Glomerular visceral epithelial cell (primary cell): ENCODE measurements around the gene SLC4A5.
"Not testable (repeated sequence)": the region's sequence is repeated elsewhere in the genome, so short reads cannot be mapped to it uniquely, and the experiment has no call there.

Source experiments
- DNase-seq: peaks from one replicate; pipeline ENCODE4 v3.0.0-alpha.2; 2016; ENCODE audit errors: extremely low spot score

The SLC4A5 gene

DNA sequence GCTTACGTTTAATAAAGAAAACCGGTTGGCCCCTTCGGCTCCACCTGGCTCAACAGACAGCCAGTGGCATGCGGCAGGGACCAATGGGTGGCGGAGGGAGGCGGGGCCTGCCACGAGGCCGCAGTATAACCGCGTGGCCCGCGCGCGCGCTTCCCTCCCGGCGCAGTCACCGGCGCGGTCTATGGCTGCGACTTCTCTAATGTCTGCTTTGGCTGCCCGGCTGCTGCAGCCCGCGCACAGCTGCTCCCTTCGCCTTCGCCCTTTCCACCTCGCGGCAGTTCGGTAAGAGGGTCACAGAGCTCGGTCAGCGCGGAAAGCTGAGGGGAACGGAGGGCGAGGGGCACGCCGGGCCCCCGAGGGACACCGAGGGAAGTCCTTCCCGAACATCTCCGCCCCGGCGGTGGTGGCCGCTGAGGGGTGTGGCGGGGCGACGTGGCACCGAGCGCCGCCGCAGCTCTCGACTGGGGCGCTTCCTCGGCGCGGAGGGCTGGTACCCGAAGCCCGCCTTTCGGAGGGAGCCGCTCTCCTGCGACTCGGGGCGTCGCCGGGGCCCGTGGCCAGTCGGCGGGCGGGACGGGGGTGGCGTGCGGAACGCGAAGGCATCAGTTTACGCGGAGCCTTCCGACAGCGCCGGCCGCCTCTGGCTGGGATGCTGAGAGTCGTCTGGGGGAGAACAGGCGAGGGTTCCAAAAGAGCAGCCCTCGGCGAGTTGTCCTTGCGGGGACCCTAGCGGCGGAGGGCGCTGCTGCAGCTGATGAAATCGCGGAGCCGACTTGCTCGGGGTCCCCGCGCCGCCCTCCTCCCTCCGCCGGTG is 144.5 kb downstream of the SLC4A5 start, which contains the start of gene MTHFD2:
MTHFD2 (plus strand) TSS at position 155 of the 814 bp plus-strand sequence; CDS start at position 182, 27 bp downstream.
- peak; percentile 97 for DNase-seq

DNA sequence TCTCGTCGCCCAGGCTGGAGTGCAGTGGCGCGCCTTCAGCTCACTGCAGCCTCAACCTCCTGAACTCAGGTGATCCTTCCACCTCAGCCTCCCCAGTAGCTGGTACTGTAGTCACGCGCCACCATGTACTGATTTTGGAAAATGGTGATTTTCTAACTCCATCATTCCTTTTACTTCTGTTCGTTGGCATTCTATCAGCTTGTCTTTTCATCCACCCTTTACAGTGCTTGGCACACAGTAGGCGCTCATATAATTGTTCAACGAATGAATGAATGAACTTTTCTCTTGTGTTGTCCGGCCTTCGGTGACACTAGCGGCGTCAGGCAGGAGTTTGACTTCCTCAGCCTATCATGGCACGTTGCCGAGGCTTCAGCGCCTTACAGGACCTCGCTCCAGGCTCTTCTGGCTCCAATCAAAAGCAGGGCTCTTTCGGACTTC is 145.2 kb downstream of the SLC4A5 start:
- no peak for DNase-seq

- DNase-seq = no peak
Measured at GRCh38 chr2:74197049-74197448, 146.2 kb downstream of the SLC4A5 start.

- DNase-seq = no peak
Measured at GRCh38 chr2:74194799-74195198, 148.4 kb downstream of the SLC4A5 start.

- DNase-seq = no peak
Measured at GRCh38 chr2:74191596-74192380, 151.4 kb downstream of the SLC4A5 start.

DNA sequence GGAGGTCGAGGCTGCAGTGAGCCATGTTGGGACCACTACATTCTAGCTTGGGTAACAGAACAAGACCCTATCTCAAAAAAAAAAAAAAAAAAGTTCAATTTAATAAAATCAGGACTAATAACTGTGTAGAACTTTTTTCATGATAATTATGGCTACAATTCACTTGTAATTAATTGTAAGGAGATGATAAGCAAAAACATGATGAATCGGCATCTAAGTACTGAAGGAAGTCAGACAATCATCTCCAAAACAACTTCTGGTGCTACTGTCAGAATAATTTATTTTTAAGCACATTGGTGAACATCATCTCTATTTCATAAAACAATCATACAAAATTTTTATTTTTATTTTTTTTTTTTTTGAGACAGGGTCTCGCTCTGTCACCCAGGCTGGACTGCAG is 154.5 kb downstream of the SLC4A5 start:
- no peak for DNase-seq

DNA sequence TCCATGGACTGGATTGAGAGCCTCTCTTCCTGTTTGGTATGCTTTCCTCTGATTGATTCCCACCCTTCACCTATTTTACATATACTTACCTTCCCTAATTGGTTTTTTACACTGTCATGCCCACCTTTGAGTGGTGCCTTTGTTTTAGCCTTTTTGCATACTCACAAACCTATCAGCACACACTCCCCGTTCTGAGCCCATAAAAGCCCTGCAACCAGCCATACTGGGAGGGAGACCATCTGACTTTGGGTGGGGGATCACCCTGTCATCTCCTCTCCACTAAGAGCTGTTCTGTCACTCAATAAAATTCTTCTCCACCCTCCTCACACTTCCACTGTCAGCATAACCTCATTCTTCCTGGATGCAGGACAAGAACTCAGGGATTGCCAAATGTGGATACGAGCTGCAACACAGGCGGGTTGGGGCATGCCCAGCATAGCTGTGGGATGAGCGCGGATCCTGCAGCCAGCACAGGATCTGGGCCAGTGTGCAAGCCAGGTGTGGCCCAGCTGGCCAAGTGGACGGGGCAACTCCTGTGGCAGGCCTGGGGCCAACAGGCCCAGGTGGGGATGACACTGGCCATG is 155.1 kb downstream of the SLC4A5 start:
- peak; percentile 72 for DNase-seq

DNA sequence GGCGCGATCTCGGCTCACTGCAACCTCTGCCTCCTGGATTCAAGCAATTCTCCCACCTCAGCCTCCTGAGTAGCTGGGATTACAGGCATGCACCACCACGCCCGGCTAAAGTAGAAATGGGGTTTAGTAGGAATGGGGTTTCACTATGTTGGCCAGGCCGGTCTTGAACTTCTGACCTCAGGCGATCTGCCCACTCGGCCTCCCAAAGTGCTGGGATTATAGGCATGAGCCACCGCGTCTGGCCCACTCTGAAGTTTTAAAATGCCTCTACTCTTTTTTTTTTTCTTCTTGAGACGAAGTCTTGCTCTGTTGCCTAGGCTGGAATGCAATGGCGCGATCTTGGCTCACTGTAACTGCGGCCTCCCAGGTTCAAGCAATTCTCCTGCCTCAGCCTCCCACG is 156.5 kb downstream of the SLC4A5 start:
- not testable (repeated sequence) for DNase-seq

- no peak for DNase-seq
Measured at GRCh38 chr2:74186038-74186437, 157.2 kb downstream of the SLC4A5 start.

GRCh38 chr2:74183878-74184277 is 159.3 kb downstream of the SLC4A5 start:
- DNase-seq = no peak

- DNase-seq = no peak
Measured at GRCh38 chr2:74181739-74182138, 161.5 kb downstream of the SLC4A5 start.

DNA sequence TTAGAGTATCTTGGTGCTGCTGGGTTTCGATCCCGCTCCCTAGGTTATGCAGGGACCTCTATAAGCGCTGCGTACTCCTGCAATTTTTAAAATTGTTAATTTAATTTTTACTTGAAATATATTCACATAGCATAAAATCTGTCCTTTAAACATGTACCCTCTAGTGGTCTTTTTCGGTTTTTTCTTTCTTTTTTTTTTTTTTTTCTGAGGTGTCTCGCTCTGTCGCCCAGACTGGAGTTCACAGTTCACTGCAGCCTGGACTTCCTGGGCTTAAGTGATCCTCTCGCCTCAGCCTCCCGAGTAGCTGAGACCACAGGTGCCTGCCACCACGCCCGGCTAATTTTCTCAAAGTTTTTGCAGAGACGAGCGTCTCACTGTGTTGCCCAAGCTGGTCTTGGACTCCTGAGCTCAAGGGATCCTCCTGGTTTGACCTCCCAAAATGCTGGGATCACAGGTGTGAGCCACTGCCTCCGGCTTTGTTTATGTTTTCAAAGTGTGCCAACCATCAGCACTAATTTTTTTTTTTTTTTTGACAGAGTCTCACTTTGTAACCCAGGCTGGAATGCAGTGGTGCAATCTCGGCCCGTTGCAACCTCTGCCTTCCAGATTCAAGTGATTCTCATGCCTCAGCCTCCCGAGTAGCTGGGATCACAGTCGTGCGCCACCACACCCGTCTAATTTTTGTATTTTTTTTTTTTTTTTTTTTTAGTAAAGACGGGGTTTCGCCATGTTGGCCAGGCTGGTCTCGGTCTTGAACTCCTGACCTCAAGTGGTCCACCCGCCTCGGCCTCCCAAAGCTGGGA is 164.0 kb downstream of the SLC4A5 start:
- no peak for DNase-seq

DNA sequence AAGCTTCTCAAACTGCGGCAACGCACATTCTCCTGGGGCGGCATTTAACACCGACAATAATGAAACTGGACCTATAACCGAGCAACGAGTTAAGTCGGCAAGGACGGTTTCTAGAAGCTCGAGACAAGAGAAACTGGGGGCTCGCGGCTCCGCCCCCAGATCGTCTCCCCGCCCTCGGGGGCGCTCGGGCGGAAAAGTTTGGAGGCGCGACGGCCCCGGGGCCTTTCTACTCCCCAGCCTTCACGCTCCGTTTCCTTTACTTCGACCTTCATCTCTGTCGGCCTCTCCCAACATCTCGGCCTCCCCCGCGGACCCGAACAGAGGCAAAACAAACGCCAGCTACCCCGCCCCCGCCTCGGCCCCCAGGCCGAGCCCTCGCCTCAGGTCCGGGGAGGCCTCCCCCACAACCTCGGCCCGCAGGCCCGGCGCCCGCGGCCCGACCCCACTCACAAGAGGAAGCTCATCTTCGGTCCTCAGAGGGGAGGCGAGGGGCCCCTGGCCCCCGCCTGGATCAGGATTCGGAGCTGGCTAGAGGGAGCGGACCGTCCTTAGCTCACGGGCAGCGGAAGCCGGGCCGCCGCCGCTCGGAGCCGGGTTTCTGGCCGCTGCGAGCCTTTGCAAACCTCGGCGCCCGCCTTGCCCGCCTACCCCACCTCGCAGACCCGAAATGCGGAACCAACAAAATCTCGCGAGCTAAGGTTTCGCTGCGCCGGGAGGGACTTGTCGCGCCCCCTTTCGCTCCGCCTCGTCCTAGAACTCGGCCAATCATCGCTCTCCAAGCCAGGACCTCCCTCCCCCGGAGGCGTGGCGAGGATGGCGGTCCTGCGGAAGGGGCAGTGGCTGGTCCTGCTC is 164.8 kb downstream of the SLC4A5 start, which contains the start of gene MOB1A:
MOB1A (minus strand) TSS at position 669 of the 852 bp plus-strand sequence; CDS start at position 464, 205 bp downstream.
- peak; percentile 98 for DNase-seq

GRCh38 chr2:74177696-74178095 is 165.5 kb downstream of the SLC4A5 start:
- DNase-seq = no peak

GRCh38 chr2:74174909-74175308 is 168.3 kb downstream of the SLC4A5 start:
- no peak for DNase-seq

DNA sequence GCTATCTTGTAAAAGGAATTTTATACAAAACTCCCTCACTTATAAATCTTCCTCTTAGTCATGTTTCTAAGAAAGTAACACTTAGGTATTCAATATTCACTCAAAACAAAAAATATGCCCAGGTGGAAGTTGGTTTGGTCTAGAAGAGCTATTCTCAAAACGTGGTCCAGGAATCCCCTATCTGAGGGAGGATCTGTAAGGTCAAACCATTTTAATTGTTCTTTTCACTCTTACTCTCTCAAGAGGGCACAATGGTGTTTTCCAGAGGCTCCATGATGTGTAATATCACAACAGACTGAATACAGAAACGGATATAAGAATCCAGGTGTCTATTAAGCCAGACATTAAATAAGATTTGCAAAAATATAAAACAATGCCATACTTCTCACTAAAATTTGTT is 174.5 kb downstream of the SLC4A5 start:
- DNase-seq = no peak
